Measurements from ENCODE around the gene MLEC. TPM values are rescaled to one million over a fixed set of nuclear protein-coding genes. Genes with fewer than 3 reads are reported as not detected.
"Not testable (repeated sequence)": the region's sequence is repeated elsewhere in the genome, so short reads cannot be mapped to it uniquely, and the experiment has no call there.

Gene MLEC
- total RNA-seq, 1 experiment from 2014 or later: 88.3 TPM

- Histone ChIP-seq H3K4me1 (ENCODE audit: low read length) (peaks cover 38% of the 10 kb centered on the region), H3K9me2 (replicated peaks; ENCODE audit: insufficient read depth, low read length) (no peaks in the 10 kb centered on the region), H4K20me1 (ENCODE audit: insufficient read depth, low read depth, low read length) (peaks cover 28% of the 10 kb centered on the region), H3K9me3 (ENCODE audit: low read length) (no peaks in the 10 kb centered on the region), H2AFZ (ENCODE audit: low read length) (no peak overlapping the region), H3K79me2 (ENCODE audit: low read length) (no peaks in the 10 kb centered on the region), H3K9ac (ENCODE audit: low read length) (no peak overlapping the region), H3K27ac (ENCODE audit: low read length) (no peak overlapping the region), H3K36me3 (ENCODE audit: insufficient read depth, low read length) (peaks cover 45% of the 10 kb centered on the region), H3K4me3 (ENCODE audit: low read length) (no peak overlapping the region), H3K27me3 (ENCODE audit: low read length) (no peaks in the 10 kb centered on the region), H3K4me2 (ENCODE audit: low read depth, low read length, poor library complexity, severe bottlenecking) (no peak overlapping the region)
- DNase-seq: no peak
Observed at GRCh38 chr12:120722784-120723183, 35.8 kb downstream of the MLEC start.

GRCh38 chr12:120724720-120725119 lies 37.8 kb downstream of the MLEC start:
- H3K9me3 ChIP-seq (ENCODE audit: low read length): no peaks in the 10 kb centered on the region
- H2AFZ ChIP-seq (ENCODE audit: low read length): no peak overlapping the region

GRCh38 chr12:120725151-120725658 lies 38.3 kb downstream of the MLEC start:
- no peaks in the 10 kb centered on the region for H3K79me2 ChIP-seq (ENCODE audit: low read length)
- 0 out of 2 replicates have a peak overlapping the region, but pooled peaks have one; percentile 16 for H3K9ac ChIP-seq (ENCODE audit: low read length)
- no peak overlapping the region for H3K27ac ChIP-seq (ENCODE audit: low read length)

More at GRCh38 chr12:120724720-120725119, 37.8 kb downstream of the MLEC start:
- no peaks in the 10 kb centered on the region for H3K27me3 ChIP-seq (ENCODE audit: low read length)
- peaks cover 27% of the 10 kb centered on the region for H3K36me3 ChIP-seq (ENCODE audit: insufficient read depth, low read length)
- no peak overlapping the region for H3K4me2 ChIP-seq (ENCODE audit: low read depth, low read length, poor library complexity, severe bottlenecking)
- peaks cover 38% of the 10 kb centered on the region for H3K4me1 ChIP-seq (ENCODE audit: low read length)
- no peak overlapping the region for H3K9ac ChIP-seq (ENCODE audit: low read length)
- DNase-seq: no peak
- H4K20me1 ChIP-seq (ENCODE audit: insufficient read depth, low read depth, low read length): peaks cover 24% of the 10 kb centered on the region
- no peaks in the 10 kb centered on the region for H3K9me2 ChIP-seq (replicated peaks; ENCODE audit: insufficient read depth, low read length)
- H3K79me2 ChIP-seq (ENCODE audit: low read length): no peaks in the 10 kb centered on the region
- H3K4me3 ChIP-seq (ENCODE audit: low read length): peak overlapping the region; percentile 64; the same call in 1 of the 2 replicates
- H3K27ac ChIP-seq (ENCODE audit: low read length): no peak overlapping the region

DNA sequence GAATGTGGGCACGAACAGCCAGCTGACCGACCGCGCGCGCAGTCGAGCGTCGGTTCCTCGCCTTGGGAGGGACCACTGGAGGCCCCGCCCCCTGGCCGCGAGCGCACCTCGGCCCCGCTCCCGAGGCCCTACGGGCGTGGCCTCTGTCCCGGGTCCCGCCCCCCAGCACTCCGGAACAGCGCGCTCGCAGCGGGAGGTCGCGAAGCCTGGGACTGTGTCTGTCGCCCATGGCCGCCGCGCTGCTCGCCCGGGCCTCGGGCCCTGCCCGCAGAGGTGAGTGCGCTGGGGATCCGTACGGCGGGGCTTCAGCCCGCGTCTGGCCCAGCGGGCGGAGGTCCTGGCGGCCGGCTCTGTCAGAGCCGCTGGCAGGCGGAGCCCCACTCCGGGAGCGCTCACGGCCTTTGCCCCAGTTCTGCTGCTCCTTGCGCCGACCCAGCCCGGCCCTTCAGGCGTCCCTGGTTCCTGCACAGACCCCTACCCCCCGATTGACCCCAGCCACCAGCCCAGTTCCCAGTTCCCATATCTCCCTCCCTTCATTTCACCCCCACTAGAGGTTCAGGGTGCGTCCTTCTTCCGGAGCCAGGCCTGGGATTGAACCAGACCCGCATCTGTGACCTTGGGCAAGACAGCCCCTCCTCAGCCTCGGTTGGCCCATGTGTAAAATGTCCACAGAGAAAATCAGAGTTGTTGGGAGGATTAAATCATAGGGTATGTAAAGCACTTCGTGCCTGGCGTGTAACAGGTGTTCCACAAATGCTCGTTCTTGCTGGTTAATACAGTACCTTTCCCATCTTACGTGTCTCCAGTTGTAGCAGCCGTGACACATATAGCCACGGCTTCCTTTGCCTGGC lies 38.9 kb downstream of the MLEC start, which contains the start of gene ACADS:
TSS of gene ACADS (plus strand) at position 168 of the 851 bp plus-strand sequence. CDS start at position 228, 60 bp downstream.
- no peaks in the 10 kb centered on the region for H3K79me2 ChIP-seq (ENCODE audit: low read length)

More at GRCh38 chr12:120725151-120725658, 38.3 kb downstream of the MLEC start:
- Histone ChIP-seq H4K20me1 (ENCODE audit: insufficient read depth, low read depth, low read length) (peaks cover 24% of the 10 kb centered on the region), H3K36me3 (ENCODE audit: insufficient read depth, low read length) (peaks cover 26% of the 10 kb centered on the region), H3K4me1 (ENCODE audit: low read length) (peaks cover 33% of the 10 kb centered on the region), H3K4me3 (ENCODE audit: low read length) (peak overlapping the region; percentile 64), H3K9me3 (ENCODE audit: low read length) (no peaks in the 10 kb centered on the region), H3K9me2 (replicated peaks; ENCODE audit: insufficient read depth, low read length) (no peaks in the 10 kb centered on the region), H3K27me3 (ENCODE audit: low read length) (no peaks in the 10 kb centered on the region), H2AFZ (ENCODE audit: low read length) (no peak overlapping the region), H3K4me2 (ENCODE audit: low read depth, low read length, poor library complexity, severe bottlenecking) (peak overlapping the region; percentile 68)
- no peak for DNase-seq

GRCh38 chr12:120726510-120726793 lies 39.5 kb downstream of the MLEC start:
- H3K4me2 ChIP-seq (ENCODE audit: low read depth, low read length, poor library complexity, severe bottlenecking): peak overlapping the region; percentile 68
- no peaks in the 10 kb centered on the region for H3K79me2 ChIP-seq (ENCODE audit: low read length)
- no peaks in the 10 kb centered on the region for H3K27me3 ChIP-seq (ENCODE audit: low read length)
- peak overlapping the region; percentile 67 for H3K9ac ChIP-seq (ENCODE audit: low read length)
- H4K20me1 ChIP-seq (ENCODE audit: insufficient read depth, low read depth, low read length): peaks cover 17% of the 10 kb centered on the region
- H3K36me3 ChIP-seq (ENCODE audit: insufficient read depth, low read length): peaks cover 20% of the 10 kb centered on the region
- no peak overlapping the region for H2AFZ ChIP-seq (ENCODE audit: low read length)
- H3K9me2 ChIP-seq (replicated peaks; ENCODE audit: insufficient read depth, low read length): no peaks in the 10 kb centered on the region
- H3K9me3 ChIP-seq (ENCODE audit: low read length): no peaks in the 10 kb centered on the region
- H3K4me1 ChIP-seq (ENCODE audit: low read length): peaks cover 22% of the 10 kb centered on the region
- peak overlapping the region; percentile 64; the same call in 1 of the 2 replicates for H3K4me3 ChIP-seq (ENCODE audit: low read length)
- no peak overlapping the region for H3K27ac ChIP-seq (ENCODE audit: low read length)
- DNase-seq: no peak

More for the DNA sequence above, 38.9 kb downstream of the MLEC start, which contains the start of gene ACADS:
- H4K20me1 ChIP-seq (ENCODE audit: insufficient read depth, low read depth, low read length): peaks cover 23% of the 10 kb centered on the region
- no peaks in the 10 kb centered on the region for H3K9me2 ChIP-seq (replicated peaks; ENCODE audit: insufficient read depth, low read length)
- peaks cover 27% of the 10 kb centered on the region for H3K4me1 ChIP-seq (ENCODE audit: low read length)
- peak within 1 kb of the TSS; percentile 64 for H3K4me3 ChIP-seq (ENCODE audit: low read length)
- H3K4me2 ChIP-seq (ENCODE audit: low read depth, low read length, poor library complexity, severe bottlenecking): peak within 1 kb of the TSS; percentile 68
- no peaks in the 10 kb centered on the region for H3K27me3 ChIP-seq (ENCODE audit: low read length)
- peaks cover 24% of the 10 kb centered on the region for H3K36me3 ChIP-seq (ENCODE audit: insufficient read depth, low read length)
- H2AFZ ChIP-seq (ENCODE audit: low read length): peak within 1 kb of the TSS; percentile 51; the same call in 1 of the 2 replicates
- H3K27ac ChIP-seq (ENCODE audit: low read length): no peak within 1 kb of the TSS
- H3K9me3 ChIP-seq (ENCODE audit: low read length): no peaks in the 10 kb centered on the region
- DNase-seq: peak; percentile 95
- peak within 1 kb of the TSS; percentile 67 for H3K9ac ChIP-seq (ENCODE audit: low read length)

DNA sequence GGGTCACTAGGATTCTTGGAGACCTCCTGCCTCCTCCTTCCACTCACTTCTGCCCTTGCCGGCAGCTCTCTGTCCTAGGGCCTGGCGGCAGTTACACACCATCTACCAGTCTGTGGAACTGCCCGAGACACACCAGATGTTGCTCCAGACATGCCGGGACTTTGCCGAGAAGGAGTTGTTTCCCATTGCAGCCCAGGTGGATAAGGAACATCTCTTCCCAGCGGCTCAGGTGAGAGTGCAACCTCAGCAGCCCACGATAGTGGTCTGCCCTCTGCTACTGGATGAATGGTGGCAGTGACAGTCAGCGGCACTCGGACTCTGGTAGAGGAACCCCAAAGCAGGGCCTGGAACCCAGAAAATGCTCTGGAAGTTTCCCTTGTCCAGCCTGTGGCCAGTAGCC lies 40.0 kb downstream of the MLEC start:
- H3K9me3 ChIP-seq (ENCODE audit: low read length): no peaks in the 10 kb centered on the region
- peaks cover 12% of the 10 kb centered on the region for H4K20me1 ChIP-seq (ENCODE audit: insufficient read depth, low read depth, low read length)
- no peak for DNase-seq
- peaks cover 16% of the 10 kb centered on the region for H3K36me3 ChIP-seq (ENCODE audit: insufficient read depth, low read length)
- no peak overlapping the region for H3K4me3 ChIP-seq (ENCODE audit: low read length)
- H3K9me2 ChIP-seq (replicated peaks; ENCODE audit: insufficient read depth, low read length): no peaks in the 10 kb centered on the region
- no peak overlapping the region for H3K4me2 ChIP-seq (ENCODE audit: low read depth, low read length, poor library complexity, severe bottlenecking)
- no peak overlapping the region for H3K9ac ChIP-seq (ENCODE audit: low read length)
- no peaks in the 10 kb centered on the region for H3K27me3 ChIP-seq (ENCODE audit: low read length)
- H3K27ac ChIP-seq (ENCODE audit: low read length): no peak overlapping the region
- no peaks in the 10 kb centered on the region for H3K79me2 ChIP-seq (ENCODE audit: low read length)
- no peak overlapping the region for H2AFZ ChIP-seq (ENCODE audit: low read length)
- H3K4me1 ChIP-seq (ENCODE audit: low read length): peaks cover 16% of the 10 kb centered on the region

DNA sequence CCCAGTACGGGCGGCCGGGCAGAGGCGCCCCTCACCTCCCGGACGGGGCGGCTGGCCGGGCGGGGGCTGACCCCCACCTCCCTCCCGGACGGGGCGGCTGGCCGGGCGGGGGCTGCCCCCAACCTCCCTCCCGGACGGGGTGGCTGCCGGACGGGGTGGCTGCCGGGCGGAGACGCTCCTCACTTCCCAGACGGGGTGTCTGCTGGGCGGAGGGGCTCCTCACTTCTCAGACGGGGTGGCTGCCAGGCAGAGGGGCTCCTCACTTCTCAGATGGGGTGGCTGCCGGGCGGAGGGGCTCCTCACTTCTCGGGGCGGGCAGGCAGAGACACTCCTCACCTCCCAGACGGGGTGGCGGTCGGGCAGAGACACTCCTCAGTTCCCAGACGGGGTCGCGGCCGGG lies 45.2 kb downstream of the MLEC start:
- not testable (repeated sequence) for H3K79me2 ChIP-seq (ENCODE audit: low read length); H3K9ac ChIP-seq (ENCODE audit: low read length); H3K9me2 ChIP-seq (replicated peaks; ENCODE audit: insufficient read depth, low read length); H3K27ac ChIP-seq (ENCODE audit: low read length); H3K27me3 ChIP-seq (ENCODE audit: low read length); H4K20me1 ChIP-seq (ENCODE audit: insufficient read depth, low read depth, low read length); H3K4me1 ChIP-seq (ENCODE audit: low read length); H3K4me3 ChIP-seq (ENCODE audit: low read length); DNase-seq; H2AFZ ChIP-seq (ENCODE audit: low read length); H3K36me3 ChIP-seq (ENCODE audit: insufficient read depth, low read length); H3K9me3 ChIP-seq (ENCODE audit: low read length); H3K4me2 ChIP-seq (ENCODE audit: low read depth, low read length, poor library complexity, severe bottlenecking)

- Histone ChIP-seq H3K27me3 (ENCODE audit: low read length) (no peaks in the 10 kb centered on the region), H3K79me2 (ENCODE audit: low read length) (no peaks in the 10 kb centered on the region), H3K4me2 (ENCODE audit: low read depth, low read length, poor library complexity, severe bottlenecking) (no peak overlapping the region), H3K9me2 (replicated peaks; ENCODE audit: insufficient read depth, low read length) (no peaks in the 10 kb centered on the region), H3K9me3 (ENCODE audit: low read length) (no peaks in the 10 kb centered on the region), H3K9ac (ENCODE audit: low read length) (no peak overlapping the region), H3K4me3 (ENCODE audit: low read length) (no peak overlapping the region), H3K4me1 (ENCODE audit: low read length) (no peaks in the 10 kb centered on the region), H2AFZ (ENCODE audit: low read length) (no peak overlapping the region), H3K36me3 (ENCODE audit: insufficient read depth, low read length) (no peaks in the 10 kb centered on the region), H3K27ac (ENCODE audit: low read length) (no peak overlapping the region), H4K20me1 (ENCODE audit: insufficient read depth, low read depth, low read length) (0 out of 2 replicates have a peak, but pooled peaks cover 4% of the 10 kb centered on the region)
- no peak for DNase-seq
Observed at GRCh38 chr12:120733574-120733973, 46.6 kb downstream of the MLEC start.

All from Karpas-422 (cell line).